Measurements from ENCODE around the gene CASP10.

DNA sequence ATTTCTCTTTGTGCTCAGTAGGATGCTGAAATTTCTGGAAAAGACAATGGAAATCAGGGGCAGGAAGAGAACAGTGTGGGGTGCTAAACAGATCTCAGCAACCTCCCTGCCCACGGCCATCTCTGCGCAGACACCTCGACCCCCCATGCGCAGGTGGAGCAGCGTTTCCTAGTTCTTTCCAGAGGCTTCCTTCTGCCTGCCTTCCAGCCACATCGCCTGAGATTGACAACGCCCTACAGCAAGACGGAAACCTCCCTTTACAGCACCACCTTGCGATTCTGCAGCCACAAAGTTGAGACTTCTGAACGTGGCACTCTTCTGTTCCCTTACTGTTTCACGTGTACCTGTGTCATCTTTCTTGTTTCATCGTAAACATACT, 46.0 kb downstream of the CASP10 start:
- TF ChIP-seq CTCF (IDR thresholded peaks at IDR 0.05) (no peak), POLR2A (IDR thresholded peaks at IDR 0.05) (no peak)
